Activated CD4-positive, alpha-beta memory T cell treated with anti-CD3 and anti-CD28 coated beads for 36 hours (primary cell): ENCODE data around the gene TAS2R30. TPM values are rescaled to one million over a fixed set of nuclear protein-coding genes. Genes with fewer than 3 reads are reported as not detected.
"Not testable (repeated sequence)": the region's sequence is repeated elsewhere in the genome, so short reads cannot be mapped to it uniquely, and the experiment has no call there.

Experiments used
- CTCF ChIA-PET: fragments of 350-600 bp; sonication (Branson Sonifier 250); formaldehyde crosslinking; loops from one replicate; lab custom pipeline; 2021; ENCODE audit warnings: antibody characterized with exemption, inconsistent platforms; lab: Charles Lee
- POLR2A ChIA-PET: fragments of 350-600 bp; sonication (Branson Sonifier 250); formaldehyde crosslinking; loops from one replicate; lab custom pipeline; 2021; ENCODE audit warnings: antibody characterized with exemption; lab: Charles Lee
- DNase-seq: peaks from one replicate; pipeline ENCODE4 v3.0.0-alpha.2; 2020
- H3K27ac Mint-ChIP-seq: one replicate; pipeline ENCODE4 v1.8.0; 2021; ENCODE audit warnings: mixed read lengths
- H3K27me3 Mint-ChIP-seq: one replicate; pipeline ENCODE4 v1.8.0; 2021; ENCODE audit warnings: mixed read lengths
- H3K36me3 Mint-ChIP-seq: one replicate; pipeline ENCODE4 v1.8.0; 2021; ENCODE audit warnings: mixed read lengths
- H3K4me1 Mint-ChIP-seq: one replicate; pipeline ENCODE4 v1.8.0; 2021; ENCODE audit warnings: low read depth, mixed read lengths
- H3K4me3 Mint-ChIP-seq: one replicate; pipeline ENCODE4 v1.8.0; 2021; ENCODE audit warnings: mild to moderate bottlenecking, mixed read lengths
- H3K9me3 Mint-ChIP-seq: one replicate; pipeline ENCODE4 v1.8.0; 2021; ENCODE audit warnings: mixed read lengths
- intact Hi-C: fragments of 100-400 bp; cut with micrococcal nuclease; formaldehyde crosslinking; loops from one replicate; pipeline ENCODE4 v1.15.1; 2023
- total RNA-seq, 2 experiments: library from RNA; stranded (reverse); gene quantifications; one replicate each; pipeline ENCODE4 v1.2.3, GENCODE V29; 2021

Gene TAS2R30
- total RNA-seq, 2 experiments from 2014 or later = 0.87 to 0.95 TPM

- peaks cover 31% of the 10 kb centered on the region for H3K4me1 Mint-ChIP-seq
- H3K36me3 Mint-ChIP-seq = peaks cover 84% of the 10 kb centered on the region
- DNase-seq, H3K27ac Mint-ChIP-seq, H3K4me3 Mint-ChIP-seq, CTCF ChIA-PET, H3K27me3 Mint-ChIP-seq, POLR2A ChIA-PET, intact Hi-C loops: not testable (repeated sequence)
- peaks cover 58% of the 10 kb centered on the region for H3K9me3 Mint-ChIP-seq
Observed at GRCh38 chr12:11111213-11111612, 23.2 kb downstream of the TAS2R30 start.

DNA sequence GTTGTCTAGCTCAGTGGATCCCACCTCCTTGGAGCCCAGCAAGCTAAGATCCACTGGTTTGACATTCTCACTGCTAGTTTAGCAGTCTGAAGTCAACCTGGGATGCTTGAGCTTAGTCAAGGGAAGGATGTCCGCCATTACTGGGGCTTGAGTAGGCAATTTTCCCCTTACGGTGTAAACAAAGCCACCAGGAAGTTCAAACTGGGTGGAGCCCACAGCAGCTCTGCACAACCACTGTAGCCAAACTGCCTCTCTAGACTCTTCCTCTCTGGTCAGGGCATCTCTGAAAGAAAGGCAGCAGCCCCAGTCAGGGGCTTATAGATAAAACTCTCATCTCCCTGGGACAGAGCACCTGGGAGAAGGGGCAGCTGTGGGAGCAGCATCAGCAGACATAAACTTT lies 25.6 kb downstream of the TAS2R30 start:
- intact Hi-C loops = no loop called here
- Mint-ChIP-seq H3K27me3 (no peaks in the 10 kb centered on the region), H3K36me3 (peaks cover 79% of the 10 kb centered on the region), H3K4me3 (no peak overlapping the region), H3K4me1 (peaks cover 31% of the 10 kb centered on the region), H3K27ac (no peak overlapping the region), H3K9me3 (peaks cover 50% of the 10 kb centered on the region)
- CTCF ChIA-PET = no interaction called here
- DNase-seq = no peak
- POLR2A ChIA-PET = no interaction called here

- H3K36me3 Mint-ChIP-seq = peaks cover 75% of the 10 kb centered on the region
- H3K9me3 Mint-ChIP-seq = peaks cover 43% of the 10 kb centered on the region
- H3K4me1 Mint-ChIP-seq = peaks cover 28% of the 10 kb centered on the region
- CTCF ChIA-PET = interaction anchor here (0.6 kb wide), 1 partner anchor 374 kb away, joined by 3 read pairs; no protein-coding TSS in a partner anchor
- H3K27me3 Mint-ChIP-seq = no peaks in the 10 kb centered on the region
- H3K27ac Mint-ChIP-seq = no peak overlapping the region
- POLR2A ChIA-PET = no interaction called here
- intact Hi-C loops = no loop called here
- H3K4me3 Mint-ChIP-seq = no peak overlapping the region
- no peak for DNase-seq
Observed at GRCh38 chr12:11107719-11108118, 26.7 kb downstream of the TAS2R30 start.

- H3K27me3 Mint-ChIP-seq = no peaks in the 10 kb centered on the region
- ChIA-PET CTCF (no interaction called here), POLR2A (no interaction called here)
- H3K27ac Mint-ChIP-seq = no peak overlapping the region
- intact Hi-C loops = no loop called here
- H3K4me1 Mint-ChIP-seq = peaks cover 24% of the 10 kb centered on the region
- DNase-seq = no peak
- no peak overlapping the region for H3K4me3 Mint-ChIP-seq
- H3K9me3 Mint-ChIP-seq = peaks cover 35% of the 10 kb centered on the region
- peaks cover 67% of the 10 kb centered on the region for H3K36me3 Mint-ChIP-seq
Observed at GRCh38 chr12:11106288-11106687, 28.2 kb downstream of the TAS2R30 start.

- intact Hi-C loops = no loop called here
- Mint-ChIP-seq H3K4me1 (peaks cover 16% of the 10 kb centered on the region), H3K27me3 (no peaks in the 10 kb centered on the region), H3K36me3 (peaks cover 62% of the 10 kb centered on the region), H3K4me3 (no peak overlapping the region), H3K27ac (no peak overlapping the region), H3K9me3 (peaks cover 27% of the 10 kb centered on the region)
- DNase-seq = no peak
- CTCF ChIA-PET = no interaction called here
- POLR2A ChIA-PET = no interaction called here
Observed at GRCh38 chr12:11105546-11105945, 28.9 kb downstream of the TAS2R30 start.

DNA sequence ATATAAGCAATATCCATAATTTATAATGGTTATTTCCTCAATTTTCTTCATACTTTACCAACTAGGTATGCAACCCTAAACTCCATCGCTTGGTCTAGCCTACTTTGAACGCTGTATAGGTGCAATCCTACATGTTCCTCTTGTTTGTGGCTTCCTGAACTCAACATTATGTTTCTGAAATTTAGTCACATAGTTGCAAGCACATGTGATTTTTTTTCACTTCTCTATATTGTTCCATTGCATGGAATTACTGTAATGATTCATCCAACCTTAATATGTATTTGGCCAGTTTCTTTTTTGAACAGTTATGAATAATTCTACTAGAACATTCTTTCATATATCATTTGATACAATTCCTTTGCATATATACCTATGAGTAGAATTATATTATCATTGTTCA lies 39.5 kb downstream of the TAS2R30 start:
- H3K9me3 Mint-ChIP-seq, intact Hi-C loops, DNase-seq, POLR2A ChIA-PET, H3K27ac Mint-ChIP-seq, H3K4me1 Mint-ChIP-seq, CTCF ChIA-PET, H3K27me3 Mint-ChIP-seq, H3K4me3 Mint-ChIP-seq: not testable (repeated sequence)
- H3K36me3 Mint-ChIP-seq = peaks cover 12% of the 10 kb centered on the region

DNA sequence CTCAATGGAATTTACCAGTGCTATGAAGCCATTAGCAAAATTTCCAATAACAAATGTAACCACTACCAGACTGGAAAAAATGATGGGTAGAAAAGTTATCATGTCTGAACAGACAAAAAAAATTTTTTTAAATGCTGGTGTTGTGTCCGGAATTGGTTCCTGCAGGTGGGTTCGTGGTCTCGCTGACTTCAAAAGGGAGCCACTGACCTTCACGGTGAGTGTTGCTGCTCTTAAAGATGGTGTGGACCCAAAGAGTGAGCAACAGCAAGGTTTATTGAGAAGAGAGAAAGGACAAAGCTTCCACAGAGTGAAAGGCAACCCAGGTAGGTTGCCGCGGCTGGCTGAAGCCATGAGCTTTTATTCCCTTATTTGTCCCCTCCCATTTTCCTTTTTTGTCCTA lies 42.3 kb downstream of the TAS2R30 start, which contains the start of gene TAS2R43:
TSS of gene TAS2R43 (minus strand) at position 186 of the 400 bp plus-strand sequence. CDS start at position 102, 84 bp downstream.
- intact Hi-C loops = no loop called here
- DNase-seq = no peak
- CTCF ChIA-PET = no interaction called here
- Mint-ChIP-seq H3K4me3 (no peak within 1 kb of the TSS), H3K27me3 (no peaks in the 10 kb centered on the region), H3K4me1 (no peaks in the 10 kb centered on the region), H3K27ac (no peak within 1 kb of the TSS), H3K9me3 (no peaks in the 10 kb centered on the region), H3K36me3 (peaks cover 2% of the 10 kb centered on the region)
- POLR2A ChIA-PET = no interaction called here

DNA sequence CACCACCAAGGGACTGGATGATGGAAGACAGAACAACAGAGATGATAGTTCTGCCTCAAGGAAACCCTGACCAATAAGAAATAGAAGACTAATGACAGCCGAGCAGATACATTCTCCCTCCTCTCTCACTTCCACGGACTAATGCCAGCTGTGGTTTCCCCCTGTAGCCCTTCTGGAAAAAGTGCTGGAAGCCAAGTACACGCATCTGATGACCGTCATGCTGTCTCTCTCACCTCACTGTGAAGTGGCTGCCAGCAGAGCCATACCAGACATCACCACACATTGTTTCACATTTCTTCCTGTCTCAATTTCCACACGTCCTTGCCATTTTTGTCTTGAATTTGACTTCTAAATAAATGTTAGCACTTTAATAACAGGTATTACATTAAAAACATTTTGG lies 45.2 kb downstream of the TAS2R30 start:
- ChIA-PET POLR2A (no interaction called here), CTCF (no interaction called here)
- no peaks in the 10 kb centered on the region for H3K27me3 Mint-ChIP-seq
- peaks cover 7% of the 10 kb centered on the region for H3K4me1 Mint-ChIP-seq
- H3K27ac Mint-ChIP-seq = no peak overlapping the region
- H3K9me3 Mint-ChIP-seq = peaks cover 1% of the 10 kb centered on the region
- no peak for DNase-seq
- intact Hi-C loops = no loop called here
- peaks cover 5% of the 10 kb centered on the region for H3K36me3 Mint-ChIP-seq
- no peak overlapping the region for H3K4me3 Mint-ChIP-seq

DNA sequence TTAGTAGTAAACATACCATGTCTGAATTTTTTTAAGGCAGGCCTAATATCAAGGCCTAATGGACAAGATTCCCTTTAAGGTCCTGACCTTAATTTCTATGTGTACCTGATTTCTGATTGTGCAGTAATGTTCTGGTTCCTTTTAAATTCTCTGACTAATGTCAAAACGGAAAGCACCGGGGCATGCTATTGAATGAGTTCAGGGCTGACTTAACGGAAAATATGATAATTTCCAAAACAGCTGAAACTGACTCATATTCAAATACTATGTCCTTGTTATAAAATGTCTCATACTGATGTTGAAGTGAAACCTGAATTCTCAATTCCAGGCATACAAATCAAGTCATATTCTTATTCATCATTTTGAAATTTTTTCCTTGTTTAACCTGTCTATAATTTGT lies 49.0 kb downstream of the TAS2R30 start:
- Mint-ChIP-seq H3K36me3 (peaks cover 14% of the 10 kb centered on the region), H3K9me3 (peaks cover 18% of the 10 kb centered on the region), H3K27me3 (no peaks in the 10 kb centered on the region), H3K4me1 (peaks cover 7% of the 10 kb centered on the region), H3K27ac (no peak overlapping the region), H3K4me3 (no peak overlapping the region)
- DNase-seq = no peak
- intact Hi-C loops = no loop called here
- POLR2A ChIA-PET = interaction anchor here (1.0 kb wide), 1 partner anchor 86 kb away, joined by 4 read pairs; no protein-coding TSS in a partner anchor
- CTCF ChIA-PET = no interaction called here

Other genes with a start within 250 kb of the TAS2R30 start
- not detected for gene TAS2R13, start 225.1 kb downstream of the TAS2R30 start, total RNA-seq
- not detected for gene PRH2, start 205.4 kb downstream of the TAS2R30 start, total RNA-seq
- 1 to 10 TPM in 1 of 2 experiments, under 1 TPM in 1; 0.62 to 1.2 TPM for gene TAS2R14, start 195.4 kb downstream of the TAS2R30 start, total RNA-seq
- not detected for gene TAS2R50, start 147.7 kb downstream of the TAS2R30 start, total RNA-seq
- under 1 TPM; 0.36 to 0.97 TPM for gene TAS2R20, start 136.3 kb downstream of the TAS2R30 start, total RNA-seq
- gene TAS2R19, start 112.0 kb downstream of the TAS2R30 start, total RNA-seq = under 1 TPM; 0.92 to 0.93 TPM
- gene TAS2R31, start 103.2 kb downstream of the TAS2R30 start, total RNA-seq = 1 to 10 TPM; 1.1 TPM
- under 1 TPM; 0.41 to 0.55 TPM for gene TAS2R46, start 72.3 kb downstream of the TAS2R30 start, total RNA-seq
- gene TAS2R43, start 42.3 kb downstream of the TAS2R30 start, total RNA-seq = under 1 TPM in 1 of 2 experiments, not detected in 1; 0.21 TPM
- 1 to 10 TPM; 5.9 to 6.5 TPM for gene SMIM10L1, start 36.5 kb upstream of the TAS2R30 start, total RNA-seq
- gene TAS2R42, start 52.3 kb upstream of the TAS2R30 start, total RNA-seq = not detected
- not detected for gene PRB3, start 135.1 kb upstream of the TAS2R30 start, total RNA-seq
- gene PRB4, start 175.8 kb upstream of the TAS2R30 start, total RNA-seq = not detected